ENCODE results near the gene MAP3K7CL. TPM values are rescaled to one million over a fixed set of nuclear protein-coding genes. Genes with fewer than 3 reads are reported as not detected.
A peak's percentile ranks its signal among the peaks of the same experiment; 100 is the strongest.

The MAP3K7CL gene
- total RNA-seq, 1 donor from 2014 or later, result 93.1 TPM

- no peak overlapping the region for H3K27ac Mint-ChIP-seq (ENCODE audit: unreplicated experiment)
- peaks cover 2% of the 10 kb centered on the region for H3K36me3 Mint-ChIP-seq (ENCODE audit: low read depth)
- no peak overlapping the region for H3K4me3 Mint-ChIP-seq (ENCODE audit: unreplicated experiment)
- TF ChIP-seq, protein P1, sequence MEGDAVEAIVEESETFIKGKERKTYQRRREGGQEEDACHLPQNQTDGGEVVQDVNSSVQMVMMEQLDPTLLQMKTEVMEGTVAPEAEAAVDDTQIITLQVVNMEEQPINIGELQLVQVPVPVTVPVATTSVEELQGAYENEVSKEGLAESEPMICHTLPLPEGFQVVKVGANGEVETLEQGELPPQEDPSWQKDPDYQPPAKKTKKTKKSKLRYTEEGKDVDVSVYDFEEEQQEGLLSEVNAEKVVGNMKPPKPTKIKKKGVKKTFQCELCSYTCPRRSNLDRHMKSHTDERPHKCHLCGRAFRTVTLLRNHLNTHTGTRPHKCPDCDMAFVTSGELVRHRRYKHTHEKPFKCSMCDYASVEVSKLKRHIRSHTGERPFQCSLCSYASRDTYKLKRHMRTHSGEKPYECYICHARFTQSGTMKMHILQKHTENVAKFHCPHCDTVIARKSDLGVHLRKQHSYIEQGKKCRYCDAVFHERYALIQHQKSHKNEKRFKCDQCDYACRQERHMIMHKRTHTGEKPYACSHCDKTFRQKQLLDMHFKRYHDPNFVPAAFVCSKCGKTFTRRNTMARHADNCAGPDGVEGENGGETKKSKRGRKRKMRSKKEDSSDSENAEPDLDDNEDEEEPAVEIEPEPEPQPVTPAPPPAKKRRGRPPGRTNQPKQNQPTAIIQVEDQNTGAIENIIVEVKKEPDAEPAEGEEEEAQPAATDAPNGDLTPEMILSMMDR (IDR thresholded peaks at IDR 0.05), result no peak
- no peaks in the 10 kb centered on the region for H3K9me3 Mint-ChIP-seq (ENCODE audit: low read depth)
- H3K27me3 Mint-ChIP-seq (ENCODE audit: low read depth), result no peaks in the 10 kb centered on the region
- DNase-seq (ENCODE audit: low spot score), result no peak
- peaks cover 62% of the 10 kb centered on the region for H3K4me1 Mint-ChIP-seq (ENCODE audit: low read depth)
These were observed 63.5 kb downstream of the MAP3K7CL start for GRCh38 chr21:29193901-29194300.

GRCh38 chr21:29194342-29194741 lies 63.9 kb downstream of the MAP3K7CL start:
- H3K4me3 Mint-ChIP-seq (ENCODE audit: unreplicated experiment), result no peak overlapping the region
- H3K36me3 Mint-ChIP-seq (ENCODE audit: low read depth), result peaks cover 2% of the 10 kb centered on the region

GRCh38 chr21:29194847-29195246 lies 64.4 kb downstream of the MAP3K7CL start:
- H3K4me3 Mint-ChIP-seq (ENCODE audit: unreplicated experiment), result no peak overlapping the region
- peaks cover 2% of the 10 kb centered on the region for H3K36me3 Mint-ChIP-seq (ENCODE audit: low read depth)
- H3K9me3 Mint-ChIP-seq (ENCODE audit: low read depth), result no peaks in the 10 kb centered on the region
- no peaks in the 10 kb centered on the region for H3K27me3 Mint-ChIP-seq (ENCODE audit: low read depth)
- peak overlapping the region; percentile 83 for H3K27ac Mint-ChIP-seq (ENCODE audit: unreplicated experiment)
- TF ChIP-seq, protein P1 (IDR thresholded peaks at IDR 0.05), result no peak
- no peak for DNase-seq (ENCODE audit: low spot score)
- peaks cover 54% of the 10 kb centered on the region for H3K4me1 Mint-ChIP-seq (ENCODE audit: low read depth)

More at GRCh38 chr21:29194342-29194741, 63.9 kb downstream of the MAP3K7CL start:
- H3K4me1 Mint-ChIP-seq (ENCODE audit: low read depth), result peaks cover 57% of the 10 kb centered on the region
- no peak for DNase-seq (ENCODE audit: low spot score)
- H3K9me3 Mint-ChIP-seq (ENCODE audit: low read depth), result no peaks in the 10 kb centered on the region
- TF ChIP-seq, protein P1 (IDR thresholded peaks at IDR 0.05), result no peak
- H3K27me3 Mint-ChIP-seq (ENCODE audit: low read depth), result no peaks in the 10 kb centered on the region
- peak overlapping the region; percentile 83 for H3K27ac Mint-ChIP-seq (ENCODE audit: unreplicated experiment)

- DNase-seq (ENCODE audit: low spot score), result no peak
- TF ChIP-seq, protein P1 (IDR thresholded peaks at IDR 0.05), result peak; percentile 68
- H3K27ac Mint-ChIP-seq (ENCODE audit: unreplicated experiment), result peak overlapping the region; percentile 83
These were observed 65.7 kb downstream of the MAP3K7CL start for GRCh38 chr21:29195981-29196669.

DNA sequence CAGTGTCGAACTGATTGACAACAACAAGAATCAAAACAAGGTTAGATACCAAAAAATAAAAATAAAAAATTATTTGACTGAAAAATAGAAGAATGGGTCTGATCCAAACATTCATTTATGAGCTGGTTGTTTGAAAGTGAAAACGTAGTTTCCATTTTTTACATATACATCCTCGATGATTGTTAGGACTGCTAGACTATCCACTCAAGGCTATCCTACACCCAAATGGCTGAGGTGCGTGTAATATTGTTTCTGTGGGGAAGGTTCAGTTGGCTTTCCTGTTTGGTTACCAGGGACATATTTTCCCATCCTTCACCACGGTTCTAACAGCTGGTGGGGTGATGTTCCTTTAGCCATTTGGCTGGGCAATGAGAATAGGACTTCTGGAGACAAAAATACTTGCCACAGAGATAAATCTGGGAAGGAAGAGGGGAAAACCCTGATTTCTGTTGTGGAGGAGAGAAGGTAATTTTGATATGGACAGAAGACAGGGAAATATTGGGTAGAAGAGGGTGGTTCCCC lies 66.3 kb downstream of the MAP3K7CL start:
- H3K27ac Mint-ChIP-seq (ENCODE audit: unreplicated experiment), result peak overlapping the region; percentile 83
- no peak for DNase-seq (ENCODE audit: low spot score)
- no peaks in the 10 kb centered on the region for H3K27me3 Mint-ChIP-seq (ENCODE audit: low read depth)
- H3K4me1 Mint-ChIP-seq (ENCODE audit: low read depth), result peaks cover 40% of the 10 kb centered on the region
- no peak overlapping the region for H3K4me3 Mint-ChIP-seq (ENCODE audit: unreplicated experiment)
- peaks cover 14% of the 10 kb centered on the region for H3K9me3 Mint-ChIP-seq (ENCODE audit: low read depth)
- TF ChIP-seq, protein P1 (IDR thresholded peaks at IDR 0.05), result no peak
- peaks cover 7% of the 10 kb centered on the region for H3K36me3 Mint-ChIP-seq (ENCODE audit: low read depth)

More at GRCh38 chr21:29195981-29196669, 65.7 kb downstream of the MAP3K7CL start:
- Mint-ChIP-seq H3K4me3 (ENCODE audit: unreplicated experiment) (peak overlapping the region; percentile 31), H3K27me3 (ENCODE audit: low read depth) (no peaks in the 10 kb centered on the region), H3K9me3 (ENCODE audit: low read depth) (peaks cover 8% of the 10 kb centered on the region), H3K4me1 (ENCODE audit: low read depth) (peaks cover 44% of the 10 kb centered on the region), H3K36me3 (ENCODE audit: low read depth) (peaks cover 5% of the 10 kb centered on the region)

All from chondrocyte (in vitro differentiated cells).